HG03442 (cell line): Measurements from ENCODE around the gene ZCWPW1.
"Not testable (repeated sequence)": the region's sequence is repeated elsewhere in the genome, so short reads cannot be mapped to it uniquely, and the experiment has no call there.

Experiments used
- ATAC-seq: cut with Tn5 transposase; IDR thresholded peaks from one replicate; pipeline ENCODE4 v1.9.1; 2021; ENCODE audit warnings: mild to moderate bottlenecking, moderate library complexity; ENCODE audit not compliant: unreplicated experiment

ZCWPW1 gene

DNA sequence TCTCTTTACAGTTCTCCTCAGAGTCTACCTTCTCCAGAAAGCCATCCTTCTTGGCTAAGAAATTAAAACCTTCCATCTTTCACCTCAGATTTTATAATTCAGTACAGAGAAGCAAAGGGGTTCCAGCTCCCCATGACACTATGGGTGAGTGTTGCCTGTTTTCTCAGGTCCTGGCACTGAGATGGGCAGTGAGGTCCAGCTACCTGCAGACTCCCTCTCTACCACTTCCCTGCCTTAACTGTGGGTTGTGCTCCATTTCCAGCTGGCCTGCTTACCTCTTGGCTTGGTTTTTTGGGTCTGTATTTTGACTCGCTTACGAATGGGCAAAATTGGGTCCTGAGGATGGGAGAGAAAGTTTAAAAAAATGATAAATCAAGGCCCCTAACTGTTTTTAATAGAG is 26.3 kb downstream of the ZCWPW1 start:
- ATAC-seq: no peak

GRCh38 chr7:100401811-100402210 is 26.7 kb downstream of the ZCWPW1 start:
- ATAC-seq: no peak

DNA sequence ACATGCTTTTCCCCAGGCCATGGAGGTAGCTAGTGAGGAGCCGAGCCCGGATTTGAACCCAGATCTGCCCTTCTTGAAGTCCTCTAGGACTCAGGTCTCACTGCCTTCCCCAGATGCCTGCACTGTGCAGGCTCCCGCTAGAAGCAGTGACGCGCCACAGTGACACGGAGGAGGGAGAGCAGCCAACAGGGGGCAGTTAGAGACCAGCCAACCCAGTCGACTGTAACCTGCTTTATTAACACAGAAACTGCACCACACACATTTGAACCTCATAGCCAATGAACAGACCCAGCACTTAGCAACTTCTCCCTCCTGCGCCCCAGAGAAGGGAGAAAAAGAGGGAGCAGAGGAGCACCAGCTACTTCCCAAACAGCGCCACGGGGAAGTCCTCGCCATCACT is 27.8 kb downstream of the ZCWPW1 start:
- ATAC-seq: no peak

DNA sequence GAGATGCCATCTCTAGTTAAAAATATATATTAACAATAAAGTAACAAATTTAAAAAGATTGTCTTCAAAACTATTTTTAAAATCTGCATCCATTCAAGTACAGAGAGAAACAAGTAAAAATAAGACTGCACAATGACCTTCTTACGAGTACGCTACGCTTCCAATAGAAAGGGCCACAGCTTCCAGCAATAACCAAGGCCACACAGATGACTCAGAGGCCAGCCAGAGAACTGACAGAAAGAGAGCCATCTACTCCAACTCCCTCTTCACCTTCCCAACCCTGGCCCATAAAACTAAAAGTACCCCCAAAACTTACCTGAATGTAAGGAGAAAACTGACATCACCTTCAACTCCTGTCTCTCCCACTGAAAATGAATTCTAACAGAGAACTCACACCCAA is 28.5 kb downstream of the ZCWPW1 start:
- ATAC-seq: no peak

- ATAC-seq: no peak
Measured at GRCh38 chr7:100398239-100398638, 30.3 kb downstream of the ZCWPW1 start.

DNA sequence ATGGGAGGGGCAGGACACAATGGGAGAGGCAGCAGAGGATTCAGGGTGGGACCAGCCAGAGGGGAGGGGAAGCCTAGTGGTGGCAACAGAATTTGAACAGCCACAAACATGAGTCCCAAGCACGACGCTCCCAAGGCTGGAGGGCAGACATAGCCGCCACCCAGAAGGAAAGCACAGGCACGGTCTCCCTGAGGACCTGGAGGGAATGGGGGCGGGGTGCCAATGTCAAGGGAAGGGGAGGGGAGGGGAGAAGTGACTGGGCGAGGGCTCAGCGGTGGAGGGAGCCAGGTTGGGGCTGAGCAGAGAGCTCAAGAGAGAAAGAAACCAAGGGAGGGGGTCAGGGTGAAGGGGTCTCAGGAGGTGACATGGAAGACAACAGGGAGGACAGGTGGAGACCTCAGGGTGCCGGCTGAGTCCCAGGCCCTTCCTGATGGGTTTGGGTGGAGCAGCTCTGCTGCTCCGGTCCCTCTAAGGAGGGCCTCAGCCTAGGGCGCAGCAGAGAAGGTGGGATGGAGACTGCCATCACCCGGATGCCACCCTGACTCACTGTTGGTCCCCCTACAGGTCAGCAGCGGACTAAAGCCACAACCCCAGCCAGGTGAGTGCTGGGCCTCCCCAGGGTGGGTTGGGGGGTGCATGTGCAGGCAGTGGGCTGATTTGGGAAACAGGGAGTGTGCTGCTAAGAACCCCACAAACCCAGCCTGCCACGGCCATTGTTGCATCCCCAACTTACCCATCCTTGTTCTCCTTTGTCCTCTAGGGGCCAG is 31.0 kb downstream of the ZCWPW1 start:
- no peak for ATAC-seq

- ATAC-seq: peak; percentile 81
Measured at GRCh38 chr7:100396421-100396982, 32.0 kb downstream of the ZCWPW1 start.

- no peak for ATAC-seq
Measured at GRCh38 chr7:100394077-100394476, 34.4 kb downstream of the ZCWPW1 start.

GRCh38 chr7:100393233-100393905 is 35.1 kb downstream of the ZCWPW1 start:
- ATAC-seq: no peak

DNA sequence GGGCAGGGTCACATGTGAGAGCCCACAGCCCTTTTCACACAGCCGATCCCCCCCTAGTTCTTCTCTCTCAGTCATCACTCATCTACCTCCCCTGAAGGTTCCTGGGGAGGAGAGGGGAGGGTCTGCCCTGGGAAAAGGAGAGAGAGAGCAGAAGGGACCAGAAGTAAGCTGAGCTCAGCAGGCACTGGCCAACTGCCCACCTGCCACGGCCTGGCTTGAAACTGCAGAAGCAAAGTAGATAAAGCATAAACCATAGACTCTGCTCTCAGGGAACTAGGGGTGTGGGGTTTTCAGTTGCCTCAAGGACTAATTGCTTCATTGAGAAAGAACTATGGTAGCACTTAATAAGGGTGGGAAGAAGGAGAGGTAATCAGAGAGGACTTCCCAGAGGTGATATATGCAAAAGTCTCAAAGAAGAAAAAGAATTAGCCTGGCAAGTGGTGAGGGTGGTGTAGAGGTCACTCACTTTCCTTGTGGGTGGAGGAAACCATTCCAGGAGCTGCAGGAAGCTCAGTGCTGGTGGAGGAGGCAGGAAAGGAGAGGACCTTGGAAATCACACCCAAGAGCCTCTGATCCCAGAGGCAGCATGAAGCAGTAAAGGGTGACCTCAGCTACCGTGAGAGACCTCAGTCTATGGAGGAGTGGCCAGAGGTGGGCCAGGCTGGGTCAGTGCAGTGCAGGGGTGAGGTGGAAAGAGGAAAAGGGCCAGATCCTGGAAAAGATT is 38.1 kb downstream of the ZCWPW1 start:
- ATAC-seq: no peak

- ATAC-seq: no peak
Measured at GRCh38 chr7:100389437-100390088, 38.9 kb downstream of the ZCWPW1 start.

DNA sequence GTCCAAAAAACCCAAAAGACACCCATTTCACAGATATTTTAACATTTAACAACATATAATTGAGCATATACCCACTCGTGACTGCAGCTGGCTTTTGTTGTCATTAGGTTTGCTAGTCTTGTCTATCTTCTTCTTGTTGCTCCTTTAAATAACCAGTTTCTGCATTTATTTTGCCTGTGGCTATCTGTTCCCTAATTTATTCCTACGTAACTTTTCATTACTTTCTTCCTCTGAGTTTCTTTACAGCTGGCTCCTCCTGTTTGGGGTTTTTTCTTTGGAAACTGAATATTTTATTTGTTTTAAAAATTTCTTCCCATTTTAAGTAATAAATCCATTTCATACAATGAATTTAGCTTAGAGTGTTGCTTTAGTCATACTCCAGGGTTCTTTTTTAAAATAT is 40.8 kb downstream of the ZCWPW1 start:
- no peak for ATAC-seq

- no peak for ATAC-seq
Measured at GRCh38 chr7:100386940-100387339, 41.6 kb downstream of the ZCWPW1 start.

- no peak for ATAC-seq
Measured at GRCh38 chr7:100384628-100385294, 43.7 kb downstream of the ZCWPW1 start.

GRCh38 chr7:100382234-100382853 is 46.2 kb downstream of the ZCWPW1 start:
- ATAC-seq: not testable (repeated sequence)

DNA sequence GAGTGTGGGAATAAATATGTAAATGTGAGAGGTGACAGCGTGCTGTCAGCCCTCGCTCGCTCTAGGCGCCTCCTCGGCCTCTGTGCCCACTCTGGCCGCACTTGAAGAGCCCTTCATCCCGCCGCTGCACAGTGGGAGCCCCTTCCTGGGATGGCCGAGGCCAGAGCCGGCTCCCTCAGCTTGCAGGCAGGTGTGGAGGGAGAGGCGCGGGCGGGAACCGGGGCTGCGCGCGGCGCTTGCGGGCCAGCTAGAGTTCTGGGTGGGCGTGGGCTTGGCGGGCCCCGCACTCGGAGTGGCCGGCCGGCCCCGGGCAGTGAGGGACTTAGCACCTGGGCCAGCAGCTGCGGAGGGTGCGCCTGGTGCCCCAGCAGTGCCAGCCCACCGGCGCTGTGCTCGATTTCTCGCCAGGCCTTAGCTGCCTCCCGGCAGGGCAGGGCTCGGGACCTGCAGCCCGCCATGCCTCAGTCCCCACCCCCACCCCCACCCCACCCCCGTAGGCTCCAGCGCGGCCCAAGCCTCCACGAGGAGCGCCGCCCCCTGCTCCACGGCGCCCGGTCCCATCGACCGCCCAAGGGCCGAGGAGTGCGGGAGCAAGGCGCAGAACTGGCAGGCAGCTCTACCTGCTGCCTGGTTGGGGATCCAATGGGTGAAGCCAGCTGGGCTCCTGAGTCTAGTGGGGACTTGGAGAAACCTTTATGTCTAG is 46.8 kb downstream of the ZCWPW1 start:
- not testable (repeated sequence) for ATAC-seq

GRCh38 chr7:100380196-100380595 is 48.3 kb downstream of the ZCWPW1 start:
- ATAC-seq: no peak

- ATAC-seq: no peak
Measured at GRCh38 chr7:100378114-100378755, 50.3 kb downstream of the ZCWPW1 start.

DNA sequence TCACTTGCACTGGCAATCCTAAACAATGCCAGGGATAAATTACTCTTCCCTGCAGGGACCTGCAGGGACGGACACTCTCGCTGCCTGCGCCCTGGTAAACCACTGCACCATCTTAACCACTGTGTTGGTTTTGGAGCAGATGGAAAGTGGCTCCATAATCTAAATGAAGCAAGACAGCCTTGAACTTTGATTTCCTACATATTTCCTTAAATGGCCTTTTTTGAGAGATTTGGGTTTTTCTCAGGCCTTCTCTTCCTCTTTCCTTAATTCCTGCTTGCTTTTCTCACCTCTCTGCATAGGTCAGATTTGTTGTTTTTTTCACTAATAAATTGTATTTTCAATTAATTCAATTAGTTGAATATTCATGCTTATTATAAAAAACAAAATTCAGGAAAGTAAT is 52.4 kb downstream of the ZCWPW1 start:
- no peak for ATAC-seq
